ENCODE results near the gene DMBT1.

Gene DMBT1

GRCh38 chr10:122544493-122544892, 16.1 kb upstream of the DMBT1 start:
- no peak overlapping the region for H3K4me3 ChIP-seq (ENCODE audit: low read length)
- DNase-seq (ENCODE audit: low read depth), result no peak
- TF ChIP-seq, protein P1, sequence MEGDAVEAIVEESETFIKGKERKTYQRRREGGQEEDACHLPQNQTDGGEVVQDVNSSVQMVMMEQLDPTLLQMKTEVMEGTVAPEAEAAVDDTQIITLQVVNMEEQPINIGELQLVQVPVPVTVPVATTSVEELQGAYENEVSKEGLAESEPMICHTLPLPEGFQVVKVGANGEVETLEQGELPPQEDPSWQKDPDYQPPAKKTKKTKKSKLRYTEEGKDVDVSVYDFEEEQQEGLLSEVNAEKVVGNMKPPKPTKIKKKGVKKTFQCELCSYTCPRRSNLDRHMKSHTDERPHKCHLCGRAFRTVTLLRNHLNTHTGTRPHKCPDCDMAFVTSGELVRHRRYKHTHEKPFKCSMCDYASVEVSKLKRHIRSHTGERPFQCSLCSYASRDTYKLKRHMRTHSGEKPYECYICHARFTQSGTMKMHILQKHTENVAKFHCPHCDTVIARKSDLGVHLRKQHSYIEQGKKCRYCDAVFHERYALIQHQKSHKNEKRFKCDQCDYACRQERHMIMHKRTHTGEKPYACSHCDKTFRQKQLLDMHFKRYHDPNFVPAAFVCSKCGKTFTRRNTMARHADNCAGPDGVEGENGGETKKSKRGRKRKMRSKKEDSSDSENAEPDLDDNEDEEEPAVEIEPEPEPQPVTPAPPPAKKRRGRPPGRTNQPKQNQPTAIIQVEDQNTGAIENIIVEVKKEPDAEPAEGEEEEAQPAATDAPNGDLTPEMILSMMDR (IDR thresholded peaks at IDR 0.05; ENCODE audit: insufficient read depth, low read depth, low read length, missing control alignments), result no peak

- DNase-seq (ENCODE audit: low read depth), result no peak
- no peak overlapping the region for H3K4me3 ChIP-seq (ENCODE audit: low read length)
- TF ChIP-seq, protein P1 (IDR thresholded peaks at IDR 0.05; ENCODE audit: insufficient read depth, low read depth, low read length, missing control alignments), result no peak
These were observed 14.3 kb upstream of the DMBT1 start for GRCh38 chr10:122546242-122546641.

DNA sequence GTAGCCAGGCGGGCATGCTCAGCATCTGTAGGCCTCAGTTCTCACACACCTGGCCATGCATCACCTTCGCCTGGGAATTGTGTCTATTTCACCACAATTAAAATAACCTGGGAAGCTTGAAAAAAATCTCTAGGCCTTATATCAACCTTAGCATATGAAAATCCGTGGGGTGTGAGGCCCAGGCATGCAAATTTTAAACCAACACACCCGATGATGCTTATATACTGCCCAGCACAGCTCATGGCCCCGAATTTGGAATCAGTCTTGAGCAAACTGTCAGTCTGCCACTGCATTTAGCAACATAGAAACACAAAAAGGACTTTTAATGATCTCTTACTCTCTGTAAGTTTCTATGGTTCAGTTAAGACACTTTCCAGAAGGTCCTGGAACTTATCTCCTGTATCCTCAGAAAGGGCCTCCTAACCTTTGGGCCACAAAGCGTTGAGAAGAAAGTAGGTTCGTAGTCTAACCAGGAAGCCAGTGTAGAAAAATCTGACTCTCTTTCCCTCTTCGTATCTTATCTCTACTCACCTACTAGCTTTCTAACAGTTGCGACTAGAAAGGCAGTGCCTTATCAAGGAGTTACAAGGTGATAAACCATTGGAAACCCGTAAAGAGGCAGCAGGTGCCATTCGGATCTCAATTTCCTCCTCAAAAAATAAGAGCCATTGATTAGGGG, 12.0 kb upstream of the DMBT1 start:
- TF ChIP-seq, protein P1 (IDR thresholded peaks at IDR 0.05; ENCODE audit: insufficient read depth, low read depth, low read length, missing control alignments), result no peak
- DNase-seq (ENCODE audit: low read depth), result no peak
- no peak overlapping the region for H3K4me3 ChIP-seq (ENCODE audit: low read length)

DNA sequence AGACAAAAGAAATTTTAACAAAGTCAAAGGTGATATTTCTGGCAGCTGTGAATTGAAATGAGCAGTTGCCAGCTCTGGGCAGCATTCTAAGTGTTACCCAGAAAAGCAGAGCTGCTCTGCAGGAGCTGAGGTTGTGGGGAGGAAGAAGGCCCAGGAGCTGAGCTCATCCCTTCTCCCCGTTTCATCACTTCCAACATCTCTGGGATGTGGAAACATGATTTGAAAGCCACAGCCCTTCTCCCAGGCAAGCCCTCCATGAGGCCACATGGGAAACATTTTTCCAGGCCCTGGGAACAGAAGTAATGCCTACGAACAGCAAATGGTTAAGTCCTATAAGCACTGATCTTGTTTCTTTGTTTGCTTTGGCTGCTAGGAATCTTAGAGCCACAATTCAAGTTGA, 10.9 kb upstream of the DMBT1 start:
- H3K4me3 ChIP-seq (ENCODE audit: low read length), result no peak overlapping the region
- TF ChIP-seq, protein P1 (IDR thresholded peaks at IDR 0.05; ENCODE audit: insufficient read depth, low read depth, low read length, missing control alignments), result no peak
- DNase-seq (ENCODE audit: low read depth), result no peak

DNA sequence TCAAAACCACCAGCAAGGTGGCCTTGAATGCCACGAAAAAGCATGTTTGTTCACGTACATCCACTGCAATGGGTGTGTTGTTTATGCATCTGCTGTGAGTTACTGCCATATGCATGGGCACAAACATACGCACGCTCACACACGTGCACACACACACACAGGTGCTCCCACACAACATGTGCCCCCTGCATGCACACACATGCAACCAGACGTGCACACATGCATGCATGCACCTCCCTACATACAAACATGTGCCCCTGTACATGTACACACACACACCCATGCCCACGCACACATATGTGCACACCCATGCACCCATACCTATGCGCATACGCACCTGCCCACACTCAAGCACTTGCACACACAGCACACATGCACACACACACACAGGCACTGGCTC, 10.1 kb upstream of the DMBT1 start:
- TF ChIP-seq, protein P1 (IDR thresholded peaks at IDR 0.05; ENCODE audit: insufficient read depth, low read depth, low read length, missing control alignments), result no peak
- DNase-seq (ENCODE audit: low read depth), result no peak
- H3K4me3 ChIP-seq (ENCODE audit: low read length), result no peak overlapping the region

- DNase-seq (ENCODE audit: low read depth), result no peak
- no peak overlapping the region for H3K4me3 ChIP-seq (ENCODE audit: low read length)
- TF ChIP-seq, protein P1 (IDR thresholded peaks at IDR 0.05; ENCODE audit: insufficient read depth, low read depth, low read length, missing control alignments), result no peak
These were observed 9.6 kb upstream of the DMBT1 start for GRCh38 chr10:122550983-122551382.

- TF ChIP-seq, protein P1 (IDR thresholded peaks at IDR 0.05; ENCODE audit: insufficient read depth, low read depth, low read length, missing control alignments), result no peak
- DNase-seq (ENCODE audit: low read depth), result no peak
- no peak overlapping the region for H3K4me3 ChIP-seq (ENCODE audit: low read length)
These were observed 9.1 kb upstream of the DMBT1 start for GRCh38 chr10:122551450-122551849.

Data from epithelial cell of esophagus (primary cell).